GDM1 (cell line): ENCODE data around the gene LRFN2.

Experiments used
- DNase-seq: peaks from one replicate; lab custom pipeline; 2025; lab: John Stamatoyannopoulos, UW

Gene LRFN2

GRCh38 chr6:40587240-40588069, at the start of gene LRFN2:
Gene LRFN2, minus strand, starts transcription at chr6:40587364.
- DNase-seq: peak; percentile 17

DNA sequence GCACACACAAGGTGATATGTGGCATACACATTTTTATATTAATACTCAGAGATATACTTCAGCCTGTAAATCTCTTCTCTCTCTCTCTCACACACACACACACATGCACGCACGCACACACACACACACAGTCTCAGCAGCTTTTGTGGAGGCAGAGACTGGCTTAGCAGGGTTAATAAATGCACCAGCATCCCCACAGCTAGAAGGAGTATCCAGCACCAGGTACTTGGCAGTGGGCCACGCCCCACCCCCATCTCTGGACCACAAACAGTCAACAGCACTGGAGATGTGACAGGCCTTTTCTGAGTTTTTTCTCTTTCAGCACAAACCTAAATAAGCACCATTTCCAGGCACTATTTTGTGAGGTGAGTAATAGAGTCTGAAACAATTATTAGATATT, 47.3 kb upstream of the LRFN2 start:
- DNase-seq: no peak

DNA sequence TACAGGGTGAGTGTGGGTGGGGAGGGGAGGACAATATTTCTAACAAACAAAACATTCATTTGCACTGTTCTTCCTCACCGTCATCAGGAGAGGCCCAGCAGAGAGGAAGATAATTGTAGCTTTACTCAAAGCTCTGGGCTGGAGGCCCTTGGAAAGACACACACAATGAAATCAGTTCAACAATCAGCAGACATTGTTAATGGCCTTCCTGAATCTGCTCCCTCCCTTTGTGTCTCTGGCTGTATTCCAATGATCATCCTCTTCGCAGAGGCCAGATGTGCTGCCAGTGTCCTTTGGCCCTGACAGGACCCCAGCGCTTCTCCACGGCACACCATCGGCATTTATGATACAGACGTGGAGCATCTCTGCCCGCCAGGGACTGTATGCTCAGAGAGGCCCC, 44.6 kb upstream of the LRFN2 start:
- DNase-seq: no peak

GRCh38 chr6:40630488-40630887, 43.3 kb upstream of the LRFN2 start:
- DNase-seq: no peak

DNA sequence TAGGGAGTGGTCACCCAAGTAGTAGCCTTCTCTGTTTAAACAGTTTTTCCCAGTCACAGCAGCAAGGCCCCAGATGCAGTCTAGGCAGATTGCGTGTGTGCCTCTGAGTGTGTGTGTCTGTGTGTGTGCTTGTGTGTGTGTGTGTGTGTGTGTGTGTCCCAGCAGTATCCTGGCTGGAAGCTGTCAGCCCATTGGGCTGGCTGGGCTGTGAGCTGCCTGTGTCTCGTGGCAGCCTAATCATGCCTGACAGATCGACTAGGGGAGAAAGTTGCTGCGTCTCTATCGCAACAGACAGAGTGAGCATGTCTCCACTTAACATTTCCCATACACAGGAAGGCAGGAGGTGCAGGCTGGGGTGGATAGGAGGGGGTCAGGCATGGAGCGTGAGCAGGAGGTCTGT, 42.9 kb upstream of the LRFN2 start:
- DNase-seq: no peak

GRCh38 chr6:40629463-40629862, 42.3 kb upstream of the LRFN2 start:
- no peak for DNase-seq

DNA sequence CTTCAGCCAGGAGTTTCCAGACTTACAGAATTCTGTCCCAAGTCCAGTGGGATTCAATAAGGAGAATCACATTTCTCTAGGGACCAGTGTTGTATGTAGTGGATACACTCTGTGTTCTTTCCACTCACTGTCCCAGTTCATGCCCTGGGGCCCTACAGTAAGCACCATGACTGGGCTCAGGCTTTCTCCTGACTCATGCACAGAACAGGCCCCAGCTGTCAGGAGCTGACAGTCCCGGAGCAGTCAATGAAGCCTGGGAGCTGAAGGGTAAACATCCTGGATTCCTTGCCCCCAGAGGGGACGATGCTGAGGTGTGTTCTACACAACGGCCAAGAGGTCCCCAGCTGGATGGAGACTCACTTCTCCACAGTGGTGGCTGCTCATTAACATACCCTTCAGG, 40.2 kb upstream of the LRFN2 start:
- no peak for DNase-seq

DNA sequence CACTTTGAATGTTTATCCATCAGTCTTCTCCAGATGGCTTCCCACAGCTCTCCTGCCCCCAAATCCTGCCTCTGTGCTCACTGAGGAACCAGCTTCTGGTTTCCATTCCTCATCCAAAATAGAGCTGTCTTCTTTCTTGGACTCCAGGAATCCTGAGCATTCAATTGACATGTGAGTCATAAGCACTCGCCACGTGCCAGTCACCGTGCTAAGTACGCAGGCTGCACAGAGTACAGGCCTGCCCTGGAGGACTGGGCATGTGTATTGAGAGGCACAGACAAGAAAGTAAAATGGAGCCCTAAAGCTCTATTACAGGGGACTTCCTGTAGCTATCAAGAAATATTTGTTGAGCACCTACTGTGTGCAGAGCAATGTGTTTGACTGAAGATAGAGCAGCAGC, 39.7 kb upstream of the LRFN2 start:
- no peak for DNase-seq

- no peak for DNase-seq
Observed at GRCh38 chr6:40623932-40624331, 36.8 kb upstream of the LRFN2 start.

DNA sequence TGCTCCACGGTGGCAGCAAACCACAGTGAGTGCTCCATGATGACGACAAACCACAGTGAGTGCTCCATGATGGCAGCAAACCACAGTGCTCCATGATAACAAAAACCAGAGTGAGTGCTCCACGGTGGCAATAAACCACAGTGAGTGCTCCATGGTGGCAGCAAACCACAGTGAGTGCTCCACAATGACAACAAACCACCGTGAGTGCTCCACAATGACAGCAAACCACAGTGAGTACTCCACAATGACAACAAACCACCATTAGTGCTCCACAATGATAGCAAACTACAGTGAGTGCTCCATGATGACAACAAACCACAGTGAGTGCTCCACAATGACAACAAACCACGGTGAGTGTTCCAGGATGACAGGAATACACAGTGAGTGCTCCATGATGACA, 36.0 kb upstream of the LRFN2 start:
- DNase-seq: no peak

DNA sequence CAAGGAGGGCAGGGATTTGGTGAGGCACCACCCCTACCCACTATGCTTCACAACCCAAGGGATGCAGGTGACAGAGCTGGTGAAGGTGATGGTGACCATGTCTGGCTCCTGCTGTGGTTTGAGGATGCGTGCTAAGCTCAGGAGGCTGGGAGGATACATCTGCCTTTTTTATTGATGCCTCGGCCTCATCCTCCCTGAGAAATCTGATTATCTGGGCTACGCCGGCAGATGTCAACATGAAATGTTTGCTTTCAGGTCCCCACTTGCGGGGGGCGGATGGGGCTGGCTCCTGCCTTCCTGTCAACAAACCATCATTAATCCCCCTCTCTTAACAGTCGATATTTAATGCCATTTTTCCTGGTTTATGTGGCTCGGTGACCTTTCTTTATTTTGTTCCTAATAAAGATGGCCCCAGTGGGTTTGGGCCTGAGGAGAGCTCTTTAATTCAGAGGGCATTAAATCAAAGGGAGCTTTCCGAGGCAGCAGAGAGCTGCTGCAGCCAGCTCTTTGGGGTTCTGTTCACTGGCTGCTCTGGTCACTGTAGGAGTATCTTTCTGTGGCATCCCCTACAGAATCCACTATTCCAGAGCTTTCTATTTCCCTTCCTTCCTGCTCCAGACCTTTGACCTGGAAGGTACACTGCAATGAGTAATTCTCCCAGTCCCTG, 33.5 kb upstream of the LRFN2 start:
- DNase-seq: no peak

DNA sequence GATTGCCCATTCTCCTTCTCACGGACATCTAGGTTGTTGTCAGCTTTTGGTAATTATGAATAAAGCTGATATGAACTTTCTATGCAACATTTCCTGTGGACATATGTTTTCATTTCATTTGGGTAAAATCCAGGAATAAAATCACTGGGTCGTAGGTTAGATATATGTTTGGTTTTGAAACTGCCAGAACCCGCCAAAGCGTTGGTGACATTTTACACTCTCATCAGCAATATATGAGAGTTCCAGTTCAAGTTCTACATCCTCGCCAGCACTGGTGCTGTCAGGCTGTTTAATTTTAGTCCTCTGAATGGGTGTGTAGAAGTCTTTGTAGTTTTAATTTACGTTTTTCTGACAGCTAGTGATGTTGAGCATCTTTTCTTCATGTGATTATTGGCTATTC, 27.5 kb upstream of the LRFN2 start:
- no peak for DNase-seq

DNA sequence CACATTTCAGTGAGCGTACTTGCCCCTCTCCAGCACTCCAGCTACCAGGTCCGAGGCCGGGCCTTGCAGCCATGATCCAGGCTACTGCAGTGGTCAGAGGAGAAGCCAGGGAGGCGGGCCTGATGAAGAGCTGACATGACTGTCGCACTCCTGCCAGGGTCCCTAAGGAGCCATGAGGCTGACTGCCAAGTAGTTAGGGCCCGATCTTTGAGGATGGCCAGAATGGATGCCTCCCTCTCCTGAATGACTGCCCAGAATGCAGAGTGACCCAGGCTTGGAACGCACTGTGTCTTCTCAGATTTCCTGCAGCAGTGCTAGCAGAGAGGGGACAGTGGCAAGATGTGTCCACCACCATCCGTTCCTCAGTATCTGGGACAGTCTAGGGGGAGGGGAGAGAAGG, 24.7 kb upstream of the LRFN2 start:
- no peak for DNase-seq

- no peak for DNase-seq
Observed at GRCh38 chr6:40611434-40611833, 24.3 kb upstream of the LRFN2 start.

DNA sequence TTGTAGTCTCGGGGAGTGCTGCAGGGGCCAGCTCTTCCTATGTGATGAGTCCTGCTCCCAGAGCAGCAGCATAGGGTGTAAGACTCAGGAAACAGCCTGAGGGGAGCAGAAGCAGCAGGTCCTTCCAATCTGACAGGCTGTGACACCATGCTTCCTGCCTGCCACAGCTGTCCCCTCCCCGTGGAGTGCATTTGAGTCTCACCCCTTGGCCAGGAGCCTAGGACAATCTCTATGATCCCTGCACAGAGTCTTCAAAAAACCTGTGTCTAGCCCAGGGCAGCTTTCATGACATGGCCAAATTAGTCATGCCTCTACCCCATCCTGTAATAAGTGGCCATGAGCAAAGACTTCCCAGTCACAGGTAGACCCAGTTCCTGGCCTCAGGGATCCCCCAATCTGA, 23.1 kb upstream of the LRFN2 start:
- no peak for DNase-seq

- no peak for DNase-seq
Observed at GRCh38 chr6:40606981-40607380, 19.8 kb upstream of the LRFN2 start.

DNA sequence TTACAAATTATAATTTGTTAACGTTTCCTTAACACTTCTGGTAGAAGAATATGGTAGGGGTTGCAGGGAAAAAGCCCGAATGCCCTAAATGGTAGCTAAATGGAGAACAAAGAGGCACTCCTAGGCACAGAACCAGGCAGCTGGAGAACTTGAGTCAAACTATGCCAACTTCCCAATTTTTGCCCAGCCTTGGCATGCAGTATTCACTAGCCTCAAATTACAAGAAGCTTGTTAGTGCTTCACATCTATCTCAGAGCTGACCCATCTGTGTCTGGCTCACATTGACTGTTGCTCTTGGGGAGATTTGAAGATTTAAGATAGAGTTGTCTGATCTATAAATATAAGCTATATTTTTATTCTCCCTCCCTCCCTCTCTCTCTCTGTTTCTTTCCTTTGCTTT, 19.4 kb upstream of the LRFN2 start:
- no peak for DNase-seq

GRCh38 chr6:40604082-40604481, 16.9 kb upstream of the LRFN2 start:
- DNase-seq: no peak

DNA sequence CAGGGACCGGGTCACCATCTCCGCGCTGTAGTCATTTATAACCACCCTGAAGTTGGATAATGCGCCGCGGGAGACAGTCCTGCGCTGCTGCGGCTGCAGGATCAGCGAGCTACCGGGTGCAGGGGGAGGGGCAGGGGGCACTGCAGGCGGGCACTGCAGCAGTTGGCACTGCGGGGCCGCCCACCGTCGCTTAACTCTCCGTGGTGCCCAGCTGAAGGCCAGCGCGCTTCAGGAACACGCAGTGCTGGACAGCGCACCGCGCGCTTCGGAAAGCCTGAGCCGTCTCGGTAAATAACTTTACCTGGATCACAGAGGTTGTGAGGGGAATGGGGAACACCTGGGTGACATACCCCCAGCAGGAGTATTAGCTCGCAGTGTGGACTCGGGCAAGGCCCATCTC, 12.4 kb upstream of the LRFN2 start:
- no peak for DNase-seq

GRCh38 chr6:40598516-40598915, 11.4 kb upstream of the LRFN2 start:
- DNase-seq: no peak

- DNase-seq: no peak
Observed at GRCh38 chr6:40597301-40597700, 10.1 kb upstream of the LRFN2 start.

GRCh38 chr6:40588480-40588879, 1.3 kb upstream of the LRFN2 start:
- no peak for DNase-seq

DNA sequence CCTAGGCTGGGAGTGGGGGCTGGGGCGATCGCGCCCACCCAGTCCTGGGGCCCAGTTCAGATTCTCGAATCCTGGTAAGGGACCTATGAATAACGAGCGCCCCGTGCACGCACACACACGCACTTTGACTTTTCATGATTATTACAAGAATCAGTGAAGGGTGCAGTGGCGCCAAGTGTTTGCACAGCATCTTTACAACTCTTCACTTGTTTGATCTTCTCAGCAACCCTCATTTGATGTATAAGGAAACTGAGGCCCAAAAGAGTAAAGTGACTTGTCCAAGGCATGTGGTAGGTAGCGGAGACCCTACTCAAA, 863 bp upstream of the LRFN2 start:
- DNase-seq: no peak
